Measurements from ENCODE around the gene NKAIN2.

Gene NKAIN2

GRCh38 chr6:123810214-123810613, 6.5 kb downstream of the NKAIN2 start:
- DNase-seq: no peak

GRCh38 chr6:123810948-123811347, 7.3 kb downstream of the NKAIN2 start:
- no peak for DNase-seq

DNA sequence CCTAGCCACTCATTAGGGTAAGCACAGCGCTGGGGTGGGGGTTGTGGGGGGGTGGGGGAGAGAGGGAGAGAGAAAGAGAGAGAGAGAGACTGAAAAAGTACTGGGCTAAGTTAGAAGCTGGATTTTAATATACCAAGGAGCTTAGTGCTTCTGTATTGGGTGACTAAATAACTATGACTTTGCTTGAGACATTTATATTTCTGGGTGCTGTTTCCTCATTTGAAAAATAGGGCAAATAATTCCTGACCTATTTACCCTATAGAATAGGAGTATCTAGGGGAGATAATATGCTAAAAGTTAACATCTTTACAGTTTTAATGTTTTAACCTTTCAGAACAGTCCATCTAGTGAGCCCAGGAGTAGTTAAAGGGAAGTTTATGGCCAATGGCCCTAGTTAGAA, 7.7 kb downstream of the NKAIN2 start:
- DNase-seq: no peak

- DNase-seq: no peak
Observed at GRCh38 chr6:123812621-123813020, 9.0 kb downstream of the NKAIN2 start.

DNA sequence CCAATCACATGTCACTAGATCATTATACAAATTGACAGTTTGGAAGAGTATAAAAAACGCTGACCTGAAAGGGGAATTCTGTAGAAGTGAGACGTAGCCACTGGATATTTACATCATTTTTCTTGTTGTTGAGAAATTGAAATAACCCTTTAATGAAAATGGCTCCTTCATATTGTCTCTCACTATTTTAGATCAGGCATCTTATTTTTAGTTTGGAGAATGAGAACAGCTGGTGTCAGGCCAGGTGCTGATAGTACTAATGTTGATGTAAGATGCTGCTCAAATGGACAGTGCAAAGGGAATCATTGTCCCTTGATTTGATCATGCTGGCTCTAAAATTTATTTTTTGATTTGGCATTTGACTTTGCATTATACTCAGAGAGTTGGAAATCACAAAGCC, 17.4 kb downstream of the NKAIN2 start:
- no peak for DNase-seq

DNA sequence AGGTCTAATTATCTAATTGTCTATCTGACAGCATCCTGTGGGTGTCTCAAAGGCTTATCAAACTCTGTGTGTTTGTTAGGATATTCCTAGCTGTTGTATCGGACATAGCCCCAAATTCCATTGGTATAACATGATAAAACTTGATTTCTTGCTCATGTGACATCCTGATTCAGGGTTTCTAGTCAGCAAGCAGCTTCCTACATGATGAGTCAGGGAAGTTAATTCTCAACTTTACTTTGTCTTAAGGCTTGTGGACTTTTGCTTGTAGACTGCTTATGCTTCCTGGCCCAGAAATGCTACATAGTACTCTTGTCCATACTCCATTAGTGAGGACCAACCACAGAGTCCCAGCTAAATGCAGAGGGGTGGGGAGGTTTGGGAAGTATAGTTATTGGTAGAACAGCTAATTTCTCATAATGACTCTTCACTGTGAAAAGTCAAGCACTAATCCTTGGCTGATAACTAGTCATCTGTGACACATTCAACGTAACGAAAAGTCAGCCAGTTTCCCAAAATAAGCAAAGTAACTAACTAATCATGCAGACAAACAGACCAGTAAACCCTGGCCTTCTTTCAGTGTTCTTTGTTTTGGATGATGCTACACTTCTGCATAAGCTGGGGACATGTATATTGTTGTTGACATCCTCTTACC, 25.8 kb downstream of the NKAIN2 start:
- no peak for DNase-seq

DNA sequence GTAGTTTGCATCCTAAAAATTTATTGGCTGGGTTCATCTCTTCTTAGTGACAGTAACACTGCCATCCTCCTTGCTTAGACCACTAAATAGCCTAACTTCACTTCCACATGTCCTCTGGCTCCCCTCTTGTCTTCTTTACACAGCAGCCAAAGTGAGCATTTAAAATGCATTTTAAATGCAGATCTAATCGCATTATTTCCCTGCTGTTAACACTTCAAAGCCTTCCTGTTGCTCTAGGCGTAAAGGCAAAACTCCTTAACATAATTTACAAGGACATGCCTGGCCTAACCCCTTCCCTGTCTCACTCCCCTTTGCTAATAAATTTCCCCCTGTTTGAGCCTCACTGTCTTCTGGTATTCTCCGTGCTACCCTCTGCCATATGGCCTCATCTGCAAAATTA, 26.5 kb downstream of the NKAIN2 start:
- no peak for DNase-seq

DNA sequence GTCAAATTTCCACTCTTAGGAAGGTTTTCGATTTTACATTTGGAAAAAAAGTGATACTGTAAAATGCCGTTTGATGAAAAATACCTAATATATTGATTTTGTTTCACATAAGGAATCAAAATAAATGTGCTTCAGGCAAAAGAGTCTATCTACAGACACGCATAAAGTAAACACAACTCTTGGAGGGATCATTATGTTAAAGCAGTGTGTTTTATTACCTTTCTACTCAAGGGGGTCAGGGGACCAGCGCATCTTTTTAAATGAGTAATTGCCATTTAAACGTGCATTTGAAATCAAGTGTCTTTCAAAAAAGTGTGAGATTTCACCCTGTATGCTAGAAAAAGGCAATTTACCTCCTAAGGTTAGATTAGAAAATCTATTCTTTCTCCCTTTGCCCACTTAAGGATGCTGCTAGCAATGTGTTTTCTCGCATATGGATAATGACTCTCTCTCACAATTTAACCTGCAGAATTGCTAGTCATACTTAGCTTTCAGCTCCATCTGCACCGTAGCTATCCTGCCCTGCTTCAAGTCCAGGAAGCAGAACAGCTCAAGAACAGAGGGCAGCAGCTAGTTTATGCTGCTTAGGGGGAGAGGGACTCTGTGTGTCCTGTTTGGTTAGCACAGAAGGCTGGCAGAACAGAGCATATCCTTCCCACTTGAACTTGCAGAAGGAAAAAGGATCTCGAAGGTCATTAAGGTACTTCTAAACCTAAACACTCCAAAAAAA, 35.0 kb downstream of the NKAIN2 start:
- DNase-seq: peak; percentile 33

GRCh38 chr6:123841067-123841896, 37.6 kb downstream of the NKAIN2 start:
- DNase-seq: peak; percentile 68

DNA sequence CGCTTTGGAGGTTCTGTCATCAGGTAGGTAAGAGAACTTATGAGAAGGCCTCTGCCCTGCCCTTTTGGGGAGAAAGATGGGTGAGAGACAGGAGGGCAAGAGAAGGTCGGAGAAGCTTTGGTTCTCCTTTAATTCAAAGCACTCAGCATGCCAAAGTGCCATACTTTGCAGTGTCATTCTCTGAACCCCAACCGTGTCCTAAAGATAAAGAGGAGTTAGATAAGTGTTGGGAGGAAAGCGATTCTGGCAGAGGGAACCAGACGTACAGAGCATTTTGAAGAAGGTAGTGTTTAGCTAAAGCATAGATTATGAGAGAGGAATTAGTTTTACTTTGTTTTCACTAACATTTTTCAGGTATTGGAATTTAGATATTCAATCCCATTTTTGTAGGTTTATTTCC, 40.3 kb downstream of the NKAIN2 start:
- no peak for DNase-seq

DNA sequence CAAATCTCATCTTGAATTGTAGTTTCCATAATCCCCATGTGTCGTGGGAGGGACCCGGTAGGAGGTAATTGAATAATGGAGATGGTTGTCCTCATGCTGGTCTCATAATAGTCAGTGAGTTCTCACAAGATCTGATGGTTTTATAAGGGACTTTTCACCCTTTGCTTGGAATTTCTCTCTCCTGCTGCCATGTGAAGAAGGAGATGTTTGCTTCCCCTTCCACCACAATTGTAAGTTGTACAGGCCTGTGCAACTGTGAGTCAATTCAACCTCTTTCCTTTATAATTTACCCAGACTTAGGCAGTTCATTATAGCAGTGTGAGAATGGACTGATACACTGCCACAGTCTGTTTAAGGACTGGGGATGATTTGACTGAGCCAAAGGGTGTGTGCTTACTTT, 44.7 kb downstream of the NKAIN2 start:
- no peak for DNase-seq

- no peak for DNase-seq
Observed at GRCh38 chr6:123849406-123849805, 45.7 kb downstream of the NKAIN2 start.

- no peak for DNase-seq
Observed at GRCh38 chr6:123850555-123850954, 46.9 kb downstream of the NKAIN2 start.

DNA sequence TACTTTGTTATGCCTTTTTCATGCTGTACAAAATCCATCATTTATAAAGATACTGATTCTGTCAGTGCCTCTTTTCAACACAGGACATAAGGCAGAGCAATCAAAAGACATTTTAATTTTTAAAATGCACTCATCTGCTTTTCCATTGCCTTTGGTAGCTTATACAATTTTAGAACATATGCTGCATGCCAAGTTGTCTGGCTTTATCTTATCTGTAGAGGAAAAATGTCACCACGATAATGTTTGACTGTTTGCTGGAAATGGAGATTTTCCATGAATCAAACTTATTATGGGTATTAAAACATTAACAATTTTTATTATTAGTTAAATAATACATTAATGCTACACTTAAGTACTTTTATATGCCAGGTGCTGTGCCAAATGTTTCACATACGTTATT, 50.5 kb downstream of the NKAIN2 start:
- no peak for DNase-seq

- DNase-seq: no peak
Observed at GRCh38 chr6:123855506-123855905, 51.8 kb downstream of the NKAIN2 start.

DNA sequence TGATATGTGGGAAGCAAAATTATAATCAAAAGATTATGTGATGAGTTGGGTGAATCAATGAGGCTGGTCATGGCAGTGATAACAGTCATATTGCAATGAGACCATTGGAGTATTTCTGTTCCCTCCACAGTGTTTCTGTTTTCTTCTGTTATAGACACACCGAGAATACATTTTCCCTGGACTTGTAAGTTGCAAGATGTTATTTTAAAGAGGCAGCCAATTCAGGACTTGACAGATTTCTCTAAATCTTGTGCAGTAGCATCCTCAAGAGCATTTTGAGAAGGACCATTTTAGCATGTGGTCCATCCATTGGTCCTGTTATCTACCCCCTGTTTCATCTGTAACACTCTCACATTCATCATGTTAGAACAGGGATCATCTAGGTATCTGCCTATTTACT, 55.6 kb downstream of the NKAIN2 start:
- no peak for DNase-seq

GRCh38 chr6:123869334-123869733, 65.7 kb downstream of the NKAIN2 start:
- no peak for DNase-seq

GRCh38 chr6:123873974-123874373, 70.3 kb downstream of the NKAIN2 start:
- no peak for DNase-seq

- DNase-seq: no peak
Observed at GRCh38 chr6:123875784-123876183, 72.1 kb downstream of the NKAIN2 start.

DNA sequence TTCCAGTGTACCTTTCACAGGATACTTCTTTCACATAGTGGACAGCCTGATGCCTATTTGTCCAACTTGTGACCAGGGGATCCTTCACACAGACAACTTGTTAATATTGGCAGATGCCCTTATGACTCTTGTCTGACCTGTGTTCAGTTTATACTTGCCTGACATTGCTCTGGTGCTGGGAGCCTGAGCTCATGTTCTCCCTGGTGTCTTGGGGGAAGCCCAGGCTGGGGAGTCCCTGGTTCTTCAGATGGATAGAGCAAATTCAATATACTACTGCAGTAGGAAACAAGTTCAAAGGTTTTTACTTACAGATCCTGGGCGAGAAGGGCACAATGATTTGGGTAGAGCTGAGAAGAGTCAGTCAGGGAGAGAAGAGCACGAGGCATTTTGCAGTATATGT, 76.1 kb downstream of the NKAIN2 start:
- DNase-seq: no peak

GRCh38 chr6:123888771-123889513, 85.3 kb downstream of the NKAIN2 start:
- peak; percentile 66 for DNase-seq

DNA sequence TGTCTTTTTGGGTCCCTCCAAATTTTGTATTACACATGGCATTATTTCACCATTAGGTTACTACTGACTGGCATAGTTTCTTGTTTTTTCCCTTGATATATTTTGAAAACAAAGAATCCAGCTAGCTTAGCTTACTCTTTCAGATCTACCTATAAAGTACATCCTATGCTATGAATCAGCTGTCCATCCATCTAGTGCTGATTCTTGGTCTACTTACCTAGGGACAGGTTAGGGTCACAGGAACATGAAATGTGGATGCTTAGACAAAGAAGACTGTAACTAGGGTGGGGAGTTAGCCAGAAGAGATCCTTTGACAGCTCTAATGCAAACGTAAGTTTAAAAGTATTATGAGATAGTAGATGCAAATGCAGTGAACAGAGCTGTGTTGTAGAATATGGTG, 91.7 kb downstream of the NKAIN2 start:
- no peak for DNase-seq

DNA sequence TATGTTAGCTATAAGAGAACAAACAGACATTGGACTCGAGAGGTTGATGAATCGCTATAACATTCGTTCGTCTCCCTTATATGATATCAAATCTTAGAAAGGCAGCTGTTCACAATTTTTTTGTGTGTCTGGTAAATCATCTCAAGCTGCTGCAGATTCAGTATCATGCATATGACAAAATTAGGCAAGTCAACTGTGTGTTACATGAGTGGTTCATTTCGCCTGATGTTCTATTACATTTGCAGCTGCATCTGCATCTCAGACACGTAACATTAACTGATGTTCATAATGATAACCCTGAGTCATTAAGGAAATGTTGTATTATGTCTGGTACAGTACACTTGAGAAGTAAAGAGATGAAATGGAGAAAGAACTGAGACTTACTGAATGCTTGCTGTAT, 92.1 kb downstream of the NKAIN2 start:
- no peak for DNase-seq

All from NCI-H2227 treated with DMSO at 0.1 percent for 48 hours (cell line).